HepG2 (cell line): ENCODE data around the gene AK9. TPM values are rescaled to one million over a fixed set of nuclear protein-coding genes. Genes with fewer than 3 reads are reported as not detected.

Source experiments
- ATAC-seq: fragments of 200-7000 bp; cut with Tn5 transposase; 3 replicates; pipeline ENCODE4 v1.9.1; 2020; ENCODE audit warnings: mild to moderate bottlenecking, moderate library complexity
- BruUV-seq: library from RNA; stranded (reverse); fragments of 400-500 nt; replicated peaks from 2 replicates; lab custom pipeline; 2021; lab: Mats Ljungman, UMichigan
- CTCF ChIA-PET: fragments of 300-600 bp; formaldehyde crosslinking; extraction: SDS; loops from one replicate; lab custom pipeline; 2021; ENCODE audit warnings: low total read pairs, inconsistent platforms, low intra/inter-chr PET ratio; lab: Yijun Ruan, JAX
- POLR2A ChIA-PET: fragments of 350-600 bp; sonication (Branson Sonifier 250); formaldehyde crosslinking; loops from one replicate; lab custom pipeline; 2020; ENCODE audit warnings: antibody characterized with exemption, inconsistent platforms; lab: Yijun Ruan, JAX
- DNase-seq: peaks from one replicate; pipeline ENCODE4 v3.0.0-alpha.2; 2015; ENCODE audit warnings: low spot score
- FAIRE-seq: peaks from 3 replicates; lab custom pipeline; 2011; peaks lifted over from hg19 to GRCh38; lab: Jason Lieb, UNC
- H2AFZ ChIP-seq: one replicate; pipeline ENCODE4 v1.6.1; 2011; ENCODE audit warnings: low read length, inconsistent platforms
- H3K27ac ChIP-seq: fragments of 300-600 bp; 3 replicates; pipeline ENCODE4 v1.8.0; 2011; ENCODE audit warnings: mixed run types, mild to moderate bottlenecking, mixed read lengths, low read length, inconsistent platforms; ENCODE audit not compliant: insufficient read depth; ENCODE audit errors: extremely low read length
- H3K27me3 ChIP-seq, 2 experiments: fragments of 200-600 bp in 1 of 2; 2 replicates in 1 of 2; 3 replicates in 1 of 2; pipeline versions ENCODE4 v1.6.0 to v1.8.0; 2011; ENCODE audit warnings: low read length in 2 of 2, mild to moderate bottlenecking in 2 of 2, moderate library complexity in 2 of 2, inconsistent platforms in 1 of 2; ENCODE audit not compliant: insufficient read depth in 2 of 2, control insufficient read depth in 1 of 2
- H3K36me3 ChIP-seq, 2 experiments: fragments of 200-600 bp in 1 of 2; replicated peaks in 1 of 2; 2 replicates in 1 of 2; 3 replicates in 1 of 2; pipeline versions ENCODE4 v1.5.1 to v1.8.0; 2011; ENCODE audit warnings: low read length in 2 of 2, inconsistent platforms in 1 of 2; ENCODE audit not compliant: insufficient read depth in 2 of 2, control insufficient read depth in 1 of 2
- H3K4me1 ChIP-seq: 2 replicates; pipeline ENCODE4 v1.5.1; 2012; ENCODE audit warnings: low read length, inconsistent platforms; ENCODE audit not compliant: insufficient read depth
- H3K4me2 ChIP-seq: 2 replicates; pipeline ENCODE4 v1.6.0; 2011; ENCODE audit warnings: low read depth, low read length, inconsistent platforms
- H3K4me3 ChIP-seq, 3 experiments: fragments of 200-600 bp in 1 of 3; sonication (generic), shearing (Covaris generic) in 1 of 3; replicated peaks in 1 of 3; 2 replicates each; pipeline ENCODE4 v1.5.1; 2011 to 2016; ENCODE audit warnings: low read length in 3 of 3, inconsistent platforms in 2 of 3, low read depth in 2 of 3, mild to moderate bottlenecking in 2 of 3, control low read depth in 1 of 3, mixed read lengths in 1 of 3; ENCODE audit not compliant: insufficient read depth in 1 of 3
- H3K79me2 ChIP-seq: one replicate; pipeline ENCODE4 v1.6.1; 2011; ENCODE audit warnings: low read length, inconsistent platforms; ENCODE audit not compliant: insufficient read depth
- H3K9ac ChIP-seq: 2 replicates; pipeline ENCODE4 v1.6.0; 2011; ENCODE audit warnings: mild to moderate bottlenecking, low read depth, low read length, inconsistent platforms; ENCODE audit not compliant: insufficient read depth
- H3K9me3 ChIP-seq: 2 replicates; pipeline ENCODE4 v1.5.1; 2012; ENCODE audit warnings: mild to moderate bottlenecking, low read length
- H4K20me1 ChIP-seq: 2 replicates; pipeline ENCODE4 v1.6.0; 2011; ENCODE audit warnings: inconsistent platforms, mild to moderate bottlenecking, low read length, moderate library complexity; ENCODE audit not compliant: insufficient read depth
- CENPX ChIP-seq: sonication (generic); formaldehyde crosslinking; IDR thresholded peaks from 2 replicates; pipeline ENCODE4 v1.9.0; 2021; ENCODE audit warnings: mild to moderate bottlenecking, missing genetic modification reagents, moderate library complexity
- WGBS: methylation state at CpG from one replicate; pipeline ENCODE4 v1.1.6; 2017; ENCODE audit warnings: low lambda C conversion rate; 5-methylcytosine and 5-hydroxymethylcytosine counted together
- in situ Hi-C: cut with HindIII; loops from 2 replicates; pipeline ENCODE4 v1.10.0; 2017; ENCODE audit warnings: low pct_unique_long_range_greater_than_20kb; ENCODE audit not compliant: extremely low pct_ligation_motif_present
- intact Hi-C: fragments of 100-400 bp; cut with micrococcal nuclease; formaldehyde crosslinking; loops from one replicate; pipeline ENCODE4 v1.10.0; 2022; ENCODE audit not compliant: unreplicated experiment
- polyA plus RNA-seq, 8 experiments: library from polyadenylated mRNA; depleted of rRNA in 3 of 8; stranded (reverse) in 7 of 8; unstranded in 1 of 8; fragments of >200 nt; fragmentation: Illumina TruSeq in 4 of 8; extraction: Trizol in 4 of 8; gene quantifications; 2 replicates each; pipeline versions ENCODE4 v1.2.1 to v1.2.3, GENCODE V29; 2011 to 2016; ENCODE audit warnings: low read depth in 4 of 8, missing spikeins in 1 of 8, mixed read lengths in 1 of 8; ENCODE audit not compliant: insufficient read depth in 1 of 8
- total RNA-seq, 5 experiments: library from RNA; depleted of rRNA; stranded (reverse); fragments of >200 nt; fragmentation: Illumina TruSeq; extraction: Trizol; gene quantifications; 2 replicates each; pipeline ENCODE4 v1.2.3, GENCODE V29; 2016; ENCODE audit warnings: low read depth in 1 of 5
- TF ChIP-seq, protein P1 (sequence below): sonication (generic); formaldehyde crosslinking; conservative IDR thresholded peaks from 2 replicates; pipeline ENCODE4 v1.4.0; 2020; ENCODE audit warnings: mild to moderate bottlenecking, missing genetic modification reagents, moderate library complexity
- TF ChIP-seq, protein P2 (sequence below): IDR thresholded peaks from 2 replicates; pipeline ENCODE4 v1.6.1; 2016; ENCODE audit warnings: missing compliant biosample characterization, missing genetic modification reagents, borderline replicate concordance

Gene AK9
- total and polyA plus RNA-seq, 2 of the 13 experiments (the other 11 are each of a cell fraction or from before 2014, with no cell fraction given), result 3.2 to 4.8 TPM

DNA sequence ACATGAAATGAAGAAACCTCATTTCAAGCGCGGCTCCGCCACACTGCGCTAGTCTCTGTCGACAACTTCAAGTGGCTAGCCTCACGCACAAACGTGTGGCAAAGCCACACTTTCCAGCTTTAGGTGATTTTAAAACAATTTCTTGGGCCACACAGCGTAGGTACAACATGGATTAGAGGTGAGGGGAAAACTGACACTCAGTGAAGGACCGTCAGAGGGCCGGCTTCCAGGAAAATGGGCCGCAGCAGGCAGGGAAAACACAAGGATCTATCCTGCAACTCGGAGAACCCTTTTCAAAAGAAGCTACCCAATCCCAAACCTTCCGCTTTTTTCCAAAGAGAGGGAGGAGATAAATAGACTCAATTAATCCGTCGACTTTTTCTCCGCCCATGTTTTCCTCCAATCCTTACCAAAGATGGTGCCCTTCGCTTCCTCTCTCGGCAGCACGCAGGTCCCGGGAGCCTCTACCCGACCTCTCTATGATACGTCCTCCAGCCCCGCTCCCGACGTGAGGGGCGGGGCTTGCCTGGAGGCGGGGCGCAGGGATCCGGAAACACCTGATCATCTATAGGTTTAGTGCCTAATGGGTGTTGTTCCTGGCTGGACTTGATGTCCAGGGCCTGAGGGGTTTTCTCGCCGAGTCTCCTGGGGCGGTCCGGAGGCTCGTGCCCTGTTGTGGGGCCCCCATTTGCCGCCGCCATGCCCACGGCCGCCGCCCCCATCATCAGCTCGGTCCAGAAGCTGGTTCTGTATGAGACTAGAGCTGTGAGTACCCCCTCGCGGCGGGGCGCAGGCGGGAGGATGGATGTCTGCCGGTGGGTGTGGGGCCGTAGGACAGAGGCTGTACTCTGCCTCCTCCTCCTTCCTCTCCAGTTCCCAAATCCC lies at the start of gene AK9, which contains the start of gene FIG4 (continued):
- TF ChIP-seq, protein P1, sequence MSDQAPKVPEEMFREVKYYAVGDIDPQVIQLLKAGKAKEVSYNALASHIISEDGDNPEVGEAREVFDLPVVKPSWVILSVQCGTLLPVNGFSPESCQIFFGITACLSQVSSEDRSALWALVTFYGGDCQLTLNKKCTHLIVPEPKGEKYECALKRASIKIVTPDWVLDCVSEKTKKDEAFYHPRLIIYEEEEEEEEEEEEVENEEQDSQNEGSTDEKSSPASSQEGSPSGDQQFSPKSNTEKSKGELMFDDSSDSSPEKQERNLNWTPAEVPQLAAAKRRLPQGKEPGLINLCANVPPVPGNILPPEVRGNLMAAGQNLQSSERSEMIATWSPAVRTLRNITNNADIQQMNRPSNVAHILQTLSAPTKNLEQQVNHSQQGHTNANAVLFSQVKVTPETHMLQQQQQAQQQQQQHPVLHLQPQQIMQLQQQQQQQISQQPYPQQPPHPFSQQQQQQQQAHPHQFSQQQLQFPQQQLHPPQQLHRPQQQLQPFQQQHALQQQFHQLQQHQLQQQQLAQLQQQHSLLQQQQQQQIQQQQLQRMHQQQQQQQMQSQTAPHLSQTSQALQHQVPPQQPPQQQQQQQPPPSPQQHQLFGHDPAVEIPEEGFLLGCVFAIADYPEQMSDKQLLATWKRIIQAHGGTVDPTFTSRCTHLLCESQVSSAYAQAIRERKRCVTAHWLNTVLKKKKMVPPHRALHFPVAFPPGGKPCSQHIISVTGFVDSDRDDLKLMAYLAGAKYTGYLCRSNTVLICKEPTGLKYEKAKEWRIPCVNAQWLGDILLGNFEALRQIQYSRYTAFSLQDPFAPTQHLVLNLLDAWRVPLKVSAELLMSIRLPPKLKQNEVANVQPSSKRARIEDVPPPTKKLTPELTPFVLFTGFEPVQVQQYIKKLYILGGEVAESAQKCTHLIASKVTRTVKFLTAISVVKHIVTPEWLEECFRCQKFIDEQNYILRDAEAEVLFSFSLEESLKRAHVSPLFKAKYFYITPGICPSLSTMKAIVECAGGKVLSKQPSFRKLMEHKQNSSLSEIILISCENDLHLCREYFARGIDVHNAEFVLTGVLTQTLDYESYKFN (CRISPR knock-in tag), result 0 out of 2 replicates have a peak, but pooled peaks have one; percentile 18
- TF ChIP-seq, protein P2, sequence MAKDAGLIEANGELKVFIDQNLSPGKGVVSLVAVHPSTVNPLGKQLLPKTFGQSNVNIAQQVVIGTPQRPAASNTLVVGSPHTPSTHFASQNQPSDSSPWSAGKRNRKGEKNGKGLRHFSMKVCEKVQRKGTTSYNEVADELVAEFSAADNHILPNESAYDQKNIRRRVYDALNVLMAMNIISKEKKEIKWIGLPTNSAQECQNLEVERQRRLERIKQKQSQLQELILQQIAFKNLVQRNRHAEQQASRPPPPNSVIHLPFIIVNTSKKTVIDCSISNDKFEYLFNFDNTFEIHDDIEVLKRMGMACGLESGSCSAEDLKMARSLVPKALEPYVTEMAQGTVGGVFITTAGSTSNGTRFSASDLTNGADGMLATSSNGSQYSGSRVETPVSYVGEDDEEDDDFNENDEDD (CRISPR knock-in tag), result peak; percentile 38; the same call in 1 of the 2 replicates

DNA sequence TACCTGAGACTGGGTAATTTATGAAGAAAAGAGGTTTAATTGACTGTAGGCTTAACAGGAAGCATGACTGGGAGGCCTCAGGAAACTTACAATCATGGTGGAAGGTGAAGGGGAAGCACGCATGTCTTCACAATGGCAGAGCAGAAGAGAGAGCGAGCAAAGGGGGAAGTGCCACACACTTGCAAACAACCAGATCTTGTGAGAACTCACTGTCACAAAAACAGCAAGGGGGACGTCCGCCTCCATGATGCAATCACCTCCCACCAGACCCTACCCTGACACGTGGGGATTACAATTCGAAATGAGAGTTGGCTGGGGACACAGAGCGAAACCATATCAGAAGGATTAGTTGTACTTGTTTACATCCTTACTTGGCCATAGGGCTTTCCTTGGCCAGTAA lies 49.8 kb upstream of the AK9 start:
- FAIRE-seq (no peak), ATAC-seq (no peak), DNase-seq (no peak)
- Histone ChIP-seq H3K79me2 (no peaks in the 10 kb centered on the region), H3K36me3 (no peaks in the 10 kb centered on the region), H3K27ac (no peak overlapping the region), H3K27me3 (no peaks in the 10 kb centered on the region), H3K9ac (no peak overlapping the region), H3K9me3 (no peaks in the 10 kb centered on the region), H2AFZ (no peak overlapping the region), H3K4me3 (no peak overlapping the region), H3K4me1 (no peaks in the 10 kb centered on the region), H4K20me1 (no peaks in the 10 kb centered on the region), H3K4me2 (no peak overlapping the region)
- intact Hi-C loops, result no loop called here
- BruUV-seq, result no TSS peak
- POLR2A ChIA-PET, result no interaction called here
- in situ Hi-C loops, result no loop called here
- WGBS, result 99% methylated on average over 6 of the region's 7 CpGs
- TF ChIP-seq CENPX (CRISPR knock-in tag), result no peak
- CTCF ChIA-PET, result no interaction called here
